GM12892 (cell line): Measurements from ENCODE around the gene TSPEAR.
"Not testable (repeated sequence)": the region's sequence is repeated elsewhere in the genome, so short reads cannot be mapped to it uniquely, and the experiment has no call there.

ENCODE experiments used
- DNase-seq: peaks from one replicate; pipeline ENCODE4 v3.0.0; 2011; ENCODE audit not compliant: insufficient read length
- FAIRE-seq: peaks from 2 replicates; lab custom pipeline; 2011; peaks lifted over from hg19 to GRCh38; lab: Jason Lieb, UNC
- POLR2A ChIP-seq: IDR thresholded peaks from 2 replicates; pipeline ENCODE4 v1.6.1; 2011; ENCODE audit warnings: low read depth, low read length, control low read depth
- POLR2AphosphoS5 ChIP-seq: IDR thresholded peaks from 2 replicates; pipeline ENCODE4 v1.6.1; 2011; ENCODE audit warnings: low read depth, low read length, control low read depth
- TAF1 ChIP-seq: IDR thresholded peaks from 2 replicates; pipeline ENCODE4 v1.6.1; 2011; ENCODE audit warnings: low read depth, mild to moderate bottlenecking, control low read depth, low read length, borderline replicate concordance

The TSPEAR gene

GRCh38 chr21:44611551-44611950 is 99.8 kb downstream of the TSPEAR start:
- FAIRE-seq = no peak
- DNase-seq = no peak

GRCh38 chr21:44610157-44610843 is 101.1 kb downstream of the TSPEAR start:
- not testable (repeated sequence) for DNase-seq, FAIRE-seq

More at GRCh38 chr21:44611551-44611950, 99.8 kb downstream of the TSPEAR start:
- no peak for TF ChIP-seq POLR2AphosphoS5
- TF ChIP-seq POLR2A = no peak
- TF ChIP-seq TAF1 = no peak

GRCh38 chr21:44609193-44609592 is 102.2 kb downstream of the TSPEAR start:
- TF ChIP-seq TAF1 (no peak), POLR2A (no peak), POLR2AphosphoS5 (no peak)
- FAIRE-seq = no peak
- DNase-seq = no peak

GRCh38 chr21:44606495-44606894 is 104.9 kb downstream of the TSPEAR start:
- DNase-seq = no peak
- no peak for FAIRE-seq
- TF ChIP-seq POLR2A = no peak
- no peak for TF ChIP-seq POLR2AphosphoS5
- no peak for TF ChIP-seq TAF1

GRCh38 chr21:44603911-44604310 is 107.5 kb downstream of the TSPEAR start:
- no peak for TF ChIP-seq TAF1
- TF ChIP-seq POLR2A = no peak
- no peak for TF ChIP-seq POLR2AphosphoS5
- DNase-seq (no peak), FAIRE-seq (no peak)

- DNase-seq (no peak), FAIRE-seq (no peak)
- TF ChIP-seq POLR2AphosphoS5 = no peak
- TF ChIP-seq TAF1 = no peak
- TF ChIP-seq POLR2A = no peak
These were observed 108.1 kb downstream of the TSPEAR start for GRCh38 chr21:44603109-44603875.

- TF ChIP-seq TAF1 (no peak), POLR2AphosphoS5 (no peak), POLR2A (no peak)
- no peak for FAIRE-seq
- DNase-seq = no peak
These were observed 108.9 kb downstream of the TSPEAR start for GRCh38 chr21:44602463-44602850.

- FAIRE-seq (no peak), DNase-seq (no peak)
- no peak for TF ChIP-seq POLR2A
- TF ChIP-seq POLR2AphosphoS5 = no peak
- no peak for TF ChIP-seq TAF1
These were observed 109.5 kb downstream of the TSPEAR start for GRCh38 chr21:44601596-44602462.

- not testable (repeated sequence) for DNase-seq, FAIRE-seq
These were observed 110.3 kb downstream of the TSPEAR start for GRCh38 chr21:44601091-44601490.

GRCh38 chr21:44600118-44600978 is 111.0 kb downstream of the TSPEAR start, which contains the start of gene KRTAP10-7:
Gene KRTAP10-7, plus strand, starts transcription at chr21:44600597. Its CDS starts 25 bp downstream, at chr21:44600622.
- not testable (repeated sequence) for FAIRE-seq

More at GRCh38 chr21:44600118-44600978, 111.0 kb downstream of the TSPEAR start, which contains the start of gene KRTAP10-7:
- not testable (repeated sequence) for DNase-seq
